Measurements from ENCODE around the gene KCNG2.

- TF ChIP-seq CTCF (conservative IDR thresholded peaks at IDR 0.05; ENCODE audit: low read depth in 2 of 2) (no peak), REST (IDR thresholded peaks at IDR 0.05; ENCODE audit: unreplicated experiment) (no peak), CREB1 (CRISPR knock-in tag; IDR thresholded peaks at IDR 0.05; ENCODE audit: low read depth) (no peak), EZH2 (IDR thresholded peaks at IDR 0.05; ENCODE audit: low read depth, unreplicated experiment) (no peak), POLR2AphosphoS5 (IDR thresholded peaks at IDR 0.05; ENCODE audit: low read depth) (no peak), EZH2phosphoT487 (IDR thresholded peaks at IDR 0.05; ENCODE audit: unreplicated experiment) (no peak), STAT1 (IDR thresholded peaks at IDR 0.05; ENCODE audit: unreplicated experiment) (no peak), JUNB (IDR thresholded peaks at IDR 0.05; ENCODE audit: unreplicated experiment) (no peak)
Observed at GRCh38 chr18:79768745-79769144, 29.0 kb upstream of the KCNG2 start.

All from GM23338 (cell line).